LNCaP clone FGC (cell line): ENCODE data around the gene SETD6.

Experiments
- DNase-seq: peaks from one replicate; pipeline ENCODE4 v3.0.0-alpha.2; 2011; ENCODE audit warnings: low read depth
- H3K4me3 ChIP-seq: 2 replicates; pipeline ENCODE4 v1.5.1; 2011; ENCODE audit warnings: mild to moderate bottlenecking, low read depth, low read length, control low read depth
- TF ChIP-seq, protein P1 (sequence below): IDR thresholded peaks from 2 replicates; pipeline ENCODE4 v1.5.1; 2012; ENCODE audit warnings: mild to moderate bottlenecking; ENCODE audit not compliant: control insufficient read depth, insufficient read depth; ENCODE audit errors: extremely low read depth

SETD6 gene

DNA sequence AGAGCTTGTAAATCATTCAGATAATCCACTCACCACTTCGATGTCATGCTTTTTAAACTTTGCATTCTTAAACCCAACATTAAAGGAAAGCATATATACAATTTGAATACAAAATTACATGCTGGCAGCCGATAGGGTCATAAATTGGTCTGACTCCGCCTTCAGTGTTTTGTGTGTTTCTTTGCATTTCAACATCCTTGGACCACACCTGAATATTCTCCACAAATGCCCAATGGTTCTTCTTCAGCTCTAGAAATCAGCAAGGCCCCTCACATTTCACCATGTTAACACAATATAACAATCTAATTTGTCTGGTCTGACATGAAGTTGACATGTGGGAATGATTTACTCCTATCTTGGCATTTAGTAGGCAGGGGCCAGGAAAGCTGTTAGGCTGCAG is 17.1 kb downstream of the SETD6 start:
- TF ChIP-seq, protein P1, sequence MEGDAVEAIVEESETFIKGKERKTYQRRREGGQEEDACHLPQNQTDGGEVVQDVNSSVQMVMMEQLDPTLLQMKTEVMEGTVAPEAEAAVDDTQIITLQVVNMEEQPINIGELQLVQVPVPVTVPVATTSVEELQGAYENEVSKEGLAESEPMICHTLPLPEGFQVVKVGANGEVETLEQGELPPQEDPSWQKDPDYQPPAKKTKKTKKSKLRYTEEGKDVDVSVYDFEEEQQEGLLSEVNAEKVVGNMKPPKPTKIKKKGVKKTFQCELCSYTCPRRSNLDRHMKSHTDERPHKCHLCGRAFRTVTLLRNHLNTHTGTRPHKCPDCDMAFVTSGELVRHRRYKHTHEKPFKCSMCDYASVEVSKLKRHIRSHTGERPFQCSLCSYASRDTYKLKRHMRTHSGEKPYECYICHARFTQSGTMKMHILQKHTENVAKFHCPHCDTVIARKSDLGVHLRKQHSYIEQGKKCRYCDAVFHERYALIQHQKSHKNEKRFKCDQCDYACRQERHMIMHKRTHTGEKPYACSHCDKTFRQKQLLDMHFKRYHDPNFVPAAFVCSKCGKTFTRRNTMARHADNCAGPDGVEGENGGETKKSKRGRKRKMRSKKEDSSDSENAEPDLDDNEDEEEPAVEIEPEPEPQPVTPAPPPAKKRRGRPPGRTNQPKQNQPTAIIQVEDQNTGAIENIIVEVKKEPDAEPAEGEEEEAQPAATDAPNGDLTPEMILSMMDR, result no peak
- no peak overlapping the region for H3K4me3 ChIP-seq
- DNase-seq, result no peak

DNA sequence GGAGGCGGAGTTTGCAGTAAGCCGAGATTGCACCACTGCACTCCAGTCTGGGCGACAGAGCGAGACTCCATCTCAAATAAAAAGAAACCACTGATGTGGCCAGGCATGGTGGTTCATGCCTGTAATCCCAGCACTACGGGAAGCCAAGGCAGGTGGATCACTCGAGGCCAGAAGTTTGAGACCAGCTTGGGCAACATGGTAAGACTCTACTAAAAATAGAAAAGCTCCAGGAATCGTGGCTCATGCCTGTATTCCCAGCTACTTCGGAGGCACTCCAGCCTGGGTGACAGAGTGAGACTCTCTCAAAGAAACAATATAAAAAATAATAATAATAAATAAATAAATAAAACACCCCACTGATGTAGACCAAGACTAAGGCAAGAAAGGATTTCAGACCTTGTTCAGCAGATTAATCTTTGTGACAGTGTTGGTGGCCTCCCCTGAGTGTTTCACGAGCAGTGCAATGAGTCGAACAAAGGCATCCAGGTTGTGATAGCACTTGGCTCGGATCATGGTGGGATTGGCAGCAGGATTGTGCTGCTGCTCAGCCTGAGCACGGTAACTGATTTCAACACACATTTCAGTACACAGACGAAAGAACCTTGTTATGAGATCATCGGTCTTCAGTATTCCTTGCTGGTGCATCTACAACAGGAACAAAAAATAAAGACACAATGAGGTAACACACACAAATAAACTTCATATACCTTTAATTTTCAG is 18.6 kb downstream of the SETD6 start:
- H3K4me3 ChIP-seq, result no peak overlapping the region
- TF ChIP-seq, protein P1, result no peak
- DNase-seq, result no peak

DNA sequence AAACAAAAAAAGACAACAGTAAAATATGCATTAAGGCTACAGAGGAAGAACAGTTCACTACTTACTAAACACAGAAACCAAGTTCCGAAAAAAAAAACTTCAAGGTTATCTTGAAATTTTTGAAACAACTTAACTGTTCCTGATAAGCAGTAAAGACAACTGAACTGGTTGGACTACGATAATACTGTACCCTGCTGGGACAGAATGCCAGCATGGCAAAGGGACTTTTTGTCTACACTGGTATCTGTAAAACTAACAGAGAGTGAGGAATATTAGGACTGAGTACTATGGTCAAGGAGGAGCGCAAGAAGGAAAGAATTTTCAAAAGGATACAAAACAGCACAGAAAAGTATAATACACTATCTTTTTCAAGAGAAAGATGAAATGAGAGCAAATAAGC is 19.8 kb downstream of the SETD6 start:
- TF ChIP-seq, protein P1, result no peak
- no peak for DNase-seq
- no peak overlapping the region for H3K4me3 ChIP-seq

DNA sequence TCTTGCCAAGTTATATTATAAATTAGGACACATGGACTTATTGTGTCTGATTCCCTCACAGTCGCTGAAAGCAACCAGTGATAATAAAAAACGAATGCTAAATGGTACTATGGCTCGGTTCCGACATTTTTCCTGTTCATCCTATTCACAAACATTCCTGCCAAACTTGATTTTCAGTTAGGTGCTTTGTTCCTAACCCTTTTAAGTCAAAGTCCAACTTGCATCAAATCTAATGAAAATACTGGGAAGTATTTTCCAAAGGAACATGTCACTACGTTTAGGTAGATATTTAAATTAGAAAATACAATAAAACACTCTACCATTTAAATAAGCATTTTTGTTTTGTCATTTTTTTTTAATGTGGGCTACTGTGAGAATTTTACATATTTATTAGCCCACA is 21.0 kb downstream of the SETD6 start:
- H3K4me3 ChIP-seq, result no peak overlapping the region
- TF ChIP-seq, protein P1, result no peak
- no peak for DNase-seq

DNA sequence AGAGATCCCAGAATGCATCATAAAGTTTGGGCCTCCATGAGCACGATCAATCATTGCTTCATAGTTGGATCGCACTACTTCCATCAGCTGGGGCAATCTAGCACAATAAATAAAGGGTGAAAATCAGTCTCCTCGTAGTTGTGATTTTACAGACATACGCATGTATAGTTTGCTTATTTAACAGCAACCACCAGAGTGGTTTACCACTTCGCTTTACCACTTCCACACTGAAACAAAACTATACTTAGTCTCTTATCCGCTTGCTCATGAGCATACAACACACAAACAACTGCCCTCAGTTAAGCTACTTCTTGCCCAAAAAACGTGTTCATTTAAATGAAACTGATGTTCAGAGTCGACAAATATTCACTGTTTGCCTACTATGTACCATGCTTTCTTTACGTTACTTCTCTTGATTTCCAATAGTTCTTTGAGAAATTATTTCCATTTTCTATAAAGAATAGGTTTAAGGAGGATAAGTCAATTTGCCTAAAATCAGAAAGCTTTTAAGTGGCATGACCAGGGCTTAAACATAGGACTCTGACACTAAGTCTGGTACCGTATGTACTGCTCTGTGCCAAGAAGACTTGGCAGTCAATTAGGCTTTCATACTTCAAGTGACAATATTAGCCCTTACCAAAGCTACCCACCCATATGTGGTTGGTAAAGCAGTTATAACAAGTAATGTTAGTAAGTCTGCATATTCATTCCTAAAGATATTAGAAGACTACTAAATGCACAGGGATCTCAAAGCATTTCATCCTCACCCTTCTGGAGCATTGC is 22.0 kb downstream of the SETD6 start:
- TF ChIP-seq, protein P1, result no peak
- H3K4me3 ChIP-seq, result no peak overlapping the region
- no peak for DNase-seq

DNA sequence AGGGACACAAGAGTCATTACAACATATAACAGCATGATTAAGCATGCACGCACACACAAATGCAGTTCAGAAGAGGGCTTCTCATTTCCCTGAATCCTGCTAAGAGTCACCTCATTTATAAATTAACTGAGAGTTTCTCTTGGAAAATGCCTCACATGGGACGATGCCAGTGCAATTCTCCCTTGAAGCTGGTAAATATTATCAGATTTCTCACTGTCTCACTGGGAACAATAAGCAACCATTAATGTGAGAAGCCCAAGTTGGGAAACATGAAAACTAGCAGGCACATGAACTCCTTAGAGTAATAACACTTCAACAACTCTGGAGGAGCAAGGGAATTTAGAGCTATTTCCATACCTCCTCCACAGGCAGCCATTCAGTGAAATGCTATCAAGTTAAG is 26.4 kb downstream of the SETD6 start:
- no peak for DNase-seq
- TF ChIP-seq, protein P1, result no peak
- no peak overlapping the region for H3K4me3 ChIP-seq
